Ishikawa (cell line): Measurements from ENCODE around the gene ITGA11.

Source experiments
- CEBPB ChIP-seq: IDR thresholded peaks from 2 replicates; pipeline ENCODE4 v1.6.1; 2012
- CREB1 ChIP-seq: IDR thresholded peaks from 2 replicates; pipeline ENCODE4 v1.6.1; 2012; ENCODE audit warnings: low read depth
- EGR1 ChIP-seq: IDR thresholded peaks from 2 replicates; pipeline ENCODE4 v1.6.1; 2012
- EP300 ChIP-seq: IDR thresholded peaks from 2 replicates; pipeline ENCODE4 v1.6.1; 2012; ENCODE audit warnings: borderline replicate concordance
- FOXM1 ChIP-seq: IDR thresholded peaks from 2 replicates; pipeline ENCODE4 v1.6.1; 2012; ENCODE audit warnings: low read depth, borderline replicate concordance
- MAX ChIP-seq: IDR thresholded peaks from 2 replicates; pipeline ENCODE4 v1.6.1; 2012
- NFIC ChIP-seq: IDR thresholded peaks from 2 replicates; pipeline ENCODE4 v1.6.1; 2012
- RAD21 ChIP-seq: IDR thresholded peaks from 2 replicates; pipeline ENCODE4 v1.6.1; 2012; ENCODE audit warnings: low read depth
- REST ChIP-seq: IDR thresholded peaks from 2 replicates; pipeline ENCODE4 v1.6.1; 2012; ENCODE audit warnings: low read depth, mild to moderate bottlenecking
- TAF1 ChIP-seq: IDR thresholded peaks from 2 replicates; pipeline ENCODE4 v1.6.1; 2012; ENCODE audit warnings: low read depth, mild to moderate bottlenecking
- TCF12 ChIP-seq: IDR thresholded peaks from 2 replicates; pipeline ENCODE4 v1.6.1; 2012; ENCODE audit warnings: low read depth
- TEAD4 ChIP-seq: IDR thresholded peaks from 2 replicates; pipeline ENCODE4 v1.6.1; 2012
- YY1 ChIP-seq: IDR thresholded peaks from 2 replicates; pipeline ENCODE4 v1.6.1; 2012; ENCODE audit warnings: low read depth
- ZBTB7A ChIP-seq: IDR thresholded peaks from 2 replicates; pipeline ENCODE4 v1.6.1; 2012; ENCODE audit warnings: low read depth
- TF ChIP-seq, protein P1 (sequence below): IDR thresholded peaks from 2 replicates; pipeline ENCODE4 v1.6.1; 2012

ITGA11 gene

GRCh38 chr15:68345481-68345880 is 86.5 kb downstream of the ITGA11 start:
- TF ChIP-seq, protein P1, sequence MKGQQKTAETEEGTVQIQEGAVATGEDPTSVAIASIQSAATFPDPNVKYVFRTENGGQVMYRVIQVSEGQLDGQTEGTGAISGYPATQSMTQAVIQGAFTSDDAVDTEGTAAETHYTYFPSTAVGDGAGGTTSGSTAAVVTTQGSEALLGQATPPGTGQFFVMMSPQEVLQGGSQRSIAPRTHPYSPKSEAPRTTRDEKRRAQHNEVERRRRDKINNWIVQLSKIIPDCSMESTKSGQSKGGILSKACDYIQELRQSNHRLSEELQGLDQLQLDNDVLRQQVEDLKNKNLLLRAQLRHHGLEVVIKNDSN: no peak
- TF ChIP-seq ZBTB7A (no peak), CEBPB (no peak)

DNA sequence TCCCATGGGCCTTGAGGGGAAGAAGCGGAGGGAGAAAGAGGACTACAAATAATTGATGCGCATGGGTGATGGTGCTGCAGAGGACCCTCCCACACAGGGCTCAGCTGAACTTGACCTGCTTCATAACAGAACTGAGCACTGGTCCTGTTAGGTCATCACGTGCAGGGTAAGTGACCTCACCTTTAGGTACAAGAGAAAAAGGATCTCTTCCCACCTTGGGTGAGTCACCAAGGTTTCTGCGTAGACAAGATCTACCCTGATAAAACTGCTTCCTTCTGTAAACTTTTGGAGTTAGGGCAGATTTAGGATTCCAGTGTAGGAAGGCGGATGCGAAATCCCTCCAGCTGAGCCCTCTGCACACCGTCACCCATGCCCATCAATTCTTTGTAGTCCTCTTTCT is 87.4 kb downstream of the ITGA11 start:
- TF ChIP-seq MAX (no peak), EP300 (no peak), CEBPB (no peak), TAF1 (no peak), FOXM1 (no peak), EGR1 (no peak), NFIC (no peak), TEAD4 (no peak), CREB1 (no peak), YY1 (no peak), REST (no peak)
- TF ChIP-seq, protein P1: no peak

GRCh38 chr15:68343579-68344225 is 88.3 kb downstream of the ITGA11 start:
- TF ChIP-seq FOXM1 (no peak), ZBTB7A (no peak), MAX (no peak), CREB1 (no peak), CEBPB (no peak), REST (no peak), EGR1 (no peak), TEAD4 (no peak), TCF12 (no peak), RAD21 (no peak), NFIC (no peak), TAF1 (no peak), YY1 (no peak), EP300 (no peak)
- TF ChIP-seq, protein P1: no peak

GRCh38 chr15:68341760-68342725 is 89.9 kb downstream of the ITGA11 start:
- TF ChIP-seq, protein P1: no peak
- no peak for TF ChIP-seq TCF12
- no peak for TF ChIP-seq TEAD4
- TF ChIP-seq REST: no peak
- TF ChIP-seq EP300: no peak
- no peak for TF ChIP-seq TAF1
- TF ChIP-seq CEBPB: no peak
- TF ChIP-seq RAD21: no peak
- TF ChIP-seq ZBTB7A: no peak
- no peak for TF ChIP-seq NFIC
- TF ChIP-seq YY1: no peak
- no peak for TF ChIP-seq FOXM1
- no peak for TF ChIP-seq CREB1
- no peak for TF ChIP-seq EGR1
- TF ChIP-seq MAX: no peak
